ENCODE data around the gene ZNF217.

DNA sequence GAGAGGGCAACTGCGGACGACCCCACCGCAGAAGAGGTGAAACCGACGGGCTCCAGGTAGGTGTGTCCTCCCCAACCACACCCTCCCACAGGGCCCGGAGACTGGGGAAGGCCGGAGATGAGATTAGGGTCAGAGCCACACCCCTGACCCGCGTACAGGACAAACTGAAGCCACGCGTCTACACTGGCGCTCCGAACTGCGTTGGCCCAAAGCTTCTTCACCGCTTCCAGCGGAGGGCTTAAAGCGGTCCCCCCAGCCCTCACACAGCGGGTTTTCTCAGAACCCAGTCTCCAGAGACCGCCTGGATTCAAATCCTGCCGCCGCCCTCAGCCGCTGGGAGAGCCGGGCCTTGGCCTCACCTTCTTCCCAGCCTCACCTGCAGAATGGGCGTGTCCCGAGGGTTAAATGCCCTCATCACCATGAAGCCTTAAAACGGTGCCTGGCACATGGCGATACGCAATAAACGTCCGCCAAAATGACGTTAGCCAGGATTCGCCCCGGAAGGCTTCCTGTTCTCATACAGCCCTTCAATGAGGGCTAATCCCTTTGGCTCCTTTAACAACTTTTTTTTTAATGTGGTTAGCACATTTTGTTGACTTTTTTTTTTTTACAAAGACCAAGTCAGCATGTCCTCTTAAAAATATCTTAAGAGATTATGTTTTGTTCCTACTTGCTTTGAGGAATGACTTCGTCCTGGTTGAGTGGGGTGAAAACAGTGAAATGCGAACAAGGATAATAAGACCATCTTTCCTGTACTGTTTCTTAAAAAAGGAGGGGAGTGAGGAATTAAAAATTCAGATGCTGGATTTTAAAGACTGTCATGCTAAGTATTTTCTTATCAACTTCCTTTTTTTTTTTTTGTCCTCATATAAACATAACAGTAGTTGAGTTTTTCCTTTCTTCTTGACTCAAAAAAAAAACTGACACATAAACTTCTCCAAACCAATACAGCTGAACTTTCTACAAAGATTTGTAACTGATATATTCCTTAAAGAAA lies 15.1 kb upstream of the ZNF217 start:
- TF ChIP-seq, protein P1, sequence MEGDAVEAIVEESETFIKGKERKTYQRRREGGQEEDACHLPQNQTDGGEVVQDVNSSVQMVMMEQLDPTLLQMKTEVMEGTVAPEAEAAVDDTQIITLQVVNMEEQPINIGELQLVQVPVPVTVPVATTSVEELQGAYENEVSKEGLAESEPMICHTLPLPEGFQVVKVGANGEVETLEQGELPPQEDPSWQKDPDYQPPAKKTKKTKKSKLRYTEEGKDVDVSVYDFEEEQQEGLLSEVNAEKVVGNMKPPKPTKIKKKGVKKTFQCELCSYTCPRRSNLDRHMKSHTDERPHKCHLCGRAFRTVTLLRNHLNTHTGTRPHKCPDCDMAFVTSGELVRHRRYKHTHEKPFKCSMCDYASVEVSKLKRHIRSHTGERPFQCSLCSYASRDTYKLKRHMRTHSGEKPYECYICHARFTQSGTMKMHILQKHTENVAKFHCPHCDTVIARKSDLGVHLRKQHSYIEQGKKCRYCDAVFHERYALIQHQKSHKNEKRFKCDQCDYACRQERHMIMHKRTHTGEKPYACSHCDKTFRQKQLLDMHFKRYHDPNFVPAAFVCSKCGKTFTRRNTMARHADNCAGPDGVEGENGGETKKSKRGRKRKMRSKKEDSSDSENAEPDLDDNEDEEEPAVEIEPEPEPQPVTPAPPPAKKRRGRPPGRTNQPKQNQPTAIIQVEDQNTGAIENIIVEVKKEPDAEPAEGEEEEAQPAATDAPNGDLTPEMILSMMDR (IDR thresholded peaks at IDR 0.05) = no peak
- no peak for TF ChIP-seq POLR2A (IDR thresholded peaks at IDR 0.05)

All from thyroid gland (tissue), 4 donors.